NT2/D1 (cell line): Measurements from ENCODE around the gene ATP6V0B.

Experiments
- SUZ12 ChIP-seq: IDR thresholded peaks from 2 replicates; pipeline ENCODE4 v1.6.1; 2011; ENCODE audit not compliant: insufficient read length, insufficient read depth; ENCODE audit errors: extremely low read depth
- ZNF274 ChIP-seq: IDR thresholded peaks from 2 replicates; pipeline ENCODE4 v1.6.1; 2011; ENCODE audit warnings: mild to moderate bottlenecking, low read depth, low read length

DNA sequence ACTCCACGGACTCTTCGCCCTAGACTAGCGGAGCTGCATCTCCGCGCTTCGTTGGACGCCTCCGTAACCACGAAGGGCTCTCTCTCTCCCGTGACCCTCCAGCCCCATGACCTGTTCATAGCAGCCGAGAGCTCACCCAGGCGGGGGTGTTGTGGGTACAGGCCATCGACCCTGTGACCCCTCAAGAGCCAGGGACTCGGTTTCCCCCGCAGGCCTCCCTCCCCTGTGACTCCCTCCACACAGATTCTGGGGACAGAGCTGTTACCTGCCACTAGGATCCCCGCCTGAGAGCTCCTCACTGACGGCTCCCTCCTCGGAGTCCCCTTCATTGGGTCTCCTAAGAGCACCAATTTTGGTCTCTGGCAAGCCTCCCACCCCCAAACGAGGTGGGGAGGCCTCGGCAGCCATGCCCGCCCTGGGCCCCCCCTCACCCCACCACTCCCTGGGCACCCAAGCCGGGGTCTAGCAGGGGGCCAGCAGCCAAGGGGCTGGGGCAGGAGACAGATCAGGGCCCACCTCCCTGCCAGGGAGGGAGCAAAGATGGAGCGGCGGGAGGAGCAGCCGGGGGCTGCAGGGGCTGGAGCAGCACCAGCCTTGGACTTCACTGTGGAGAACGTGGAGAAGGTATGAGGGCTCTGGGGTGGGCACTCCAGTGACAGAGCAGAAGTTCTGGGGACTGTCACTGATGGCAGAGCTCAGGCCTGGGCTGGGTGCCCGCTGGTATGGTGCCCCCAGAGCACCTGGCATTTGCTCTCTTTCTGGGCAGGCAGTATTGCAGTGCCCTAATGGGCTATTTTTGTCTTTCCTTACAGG, 27.5 kb upstream of the ATP6V0B start:
- no peak for TF ChIP-seq ZNF274
- no peak for TF ChIP-seq SUZ12
